HEK293 (cell line): ENCODE measurements around the gene TIMM17A.

ENCODE experiments used
- GLIS2 ChIP-seq: fragments of 450-650 bp; formaldehyde crosslinking; IDR thresholded peaks from 2 replicates; pipeline ENCODE4 v1.5.1; 2016; ENCODE audit warnings: missing biosample characterization, missing genetic modification characterization
- KLF9 ChIP-seq: fragments of 450-650 bp; formaldehyde crosslinking; IDR thresholded peaks from 2 replicates; pipeline ENCODE4 v1.5.1; 2016; ENCODE audit warnings: missing biosample characterization, missing genetic modification characterization, low read depth
- REPIN1 ChIP-seq: fragments of 450-650 bp; formaldehyde crosslinking; IDR thresholded peaks from 2 replicates; pipeline ENCODE4 v1.5.1; 2017; ENCODE audit warnings: missing biosample characterization, missing genetic modification characterization, low read depth
- SP2 ChIP-seq: fragments of 450-650 bp; formaldehyde crosslinking; IDR thresholded peaks from 2 replicates; pipeline ENCODE4 v1.5.1; 2016; ENCODE audit warnings: missing biosample characterization, missing genetic modification characterization
- ZBTB7A ChIP-seq: fragments of 450-650 bp; formaldehyde crosslinking; IDR thresholded peaks from 2 replicates; pipeline ENCODE4 v1.5.1; 2016; ENCODE audit warnings: low read depth, missing biosample characterization, missing genetic modification characterization
- ZFHX2 ChIP-seq: fragments of 450-650 bp; formaldehyde crosslinking; conservative IDR thresholded peaks from 2 replicates; pipeline ENCODE4 v1.5.1; 2016; ENCODE audit warnings: missing biosample characterization, missing genetic modification characterization
- ZFP3 ChIP-seq: fragments of 450-650 bp; formaldehyde crosslinking; IDR thresholded peaks from 2 replicates; pipeline ENCODE4 v1.5.1; 2016; ENCODE audit warnings: low read depth, missing biosample characterization, missing genetic modification characterization
- ZNF169 ChIP-seq: fragments of 450-650 bp; formaldehyde crosslinking; IDR thresholded peaks from 2 replicates; pipeline ENCODE4 v1.5.1; 2016; ENCODE audit warnings: missing biosample characterization, missing genetic modification characterization
- ZNF2 ChIP-seq: fragments of 450-650 bp; formaldehyde crosslinking; IDR thresholded peaks from 2 replicates; pipeline ENCODE4 v1.5.1; 2016; ENCODE audit warnings: missing biosample characterization, missing genetic modification characterization
- ZNF24 ChIP-seq: fragments of 450-650 bp; formaldehyde crosslinking; IDR thresholded peaks from 2 replicates; pipeline ENCODE4 v1.5.1; 2016; ENCODE audit warnings: missing biosample characterization, missing genetic modification characterization
- ZNF274 ChIP-seq, 2 experiments: fragments of 200-500 bp in 1 of 2; fragments of 450-650 bp in 1 of 2; sonication (Bioruptor generic) in 1 of 2; formaldehyde crosslinking in 1 of 2; IDR thresholded peaks; 2 replicates each; pipeline versions ENCODE4 v1.5.1 to v1.6.1; 2014 to 2016; ENCODE audit warnings: borderline replicate concordance in 1 of 2, inconsistent platforms in 1 of 2, low read length in 1 of 2, missing biosample characterization in 1 of 2, missing genetic modification characterization in 1 of 2
- ZNF335 ChIP-seq: fragments of 450-650 bp; formaldehyde crosslinking; conservative IDR thresholded peaks from 2 replicates; pipeline ENCODE4 v1.5.1; 2016; ENCODE audit warnings: missing biosample characterization, missing genetic modification characterization
- ZNF391 ChIP-seq: fragments of 450-650 bp; formaldehyde crosslinking; IDR thresholded peaks from 2 replicates; pipeline ENCODE4 v1.5.1; 2016; ENCODE audit warnings: low read depth, missing biosample characterization, missing genetic modification characterization, borderline replicate concordance
- ZNF560 ChIP-seq: fragments of 450-650 bp; formaldehyde crosslinking; IDR thresholded peaks from 2 replicates; pipeline ENCODE4 v1.5.1; 2017; ENCODE audit warnings: missing biosample characterization, missing genetic modification characterization, borderline replicate concordance
- ZNF629 ChIP-seq: fragments of 450-650 bp; formaldehyde crosslinking; IDR thresholded peaks from 2 replicates; pipeline ENCODE4 v1.5.1; 2017; ENCODE audit warnings: missing biosample characterization, missing genetic modification characterization
- ZNF670 ChIP-seq: fragments of 450-650 bp; formaldehyde crosslinking; IDR thresholded peaks from 2 replicates; pipeline ENCODE4 v1.5.1; 2016; ENCODE audit warnings: missing biosample characterization, missing genetic modification characterization, low read depth
- ZNF776 ChIP-seq: fragments of 450-650 bp; formaldehyde crosslinking; IDR thresholded peaks from 2 replicates; pipeline ENCODE4 v1.5.0; 2017; ENCODE audit warnings: missing biosample characterization, missing genetic modification characterization, borderline replicate concordance
- ZNF792 ChIP-seq: fragments of 450-650 bp; formaldehyde crosslinking; IDR thresholded peaks from 2 replicates; pipeline ENCODE4 v1.5.1; 2016; ENCODE audit warnings: missing biosample characterization, missing genetic modification characterization
- TF ChIP-seq, protein P1 (sequence below): fragments of 450-650 bp; formaldehyde crosslinking; IDR thresholded peaks from 2 replicates; pipeline ENCODE4 v1.5.1; 2016; ENCODE audit warnings: missing biosample characterization, missing genetic modification characterization
- TF ChIP-seq, protein P2 (sequence below): fragments of 450-650 bp; formaldehyde crosslinking; IDR thresholded peaks from 2 replicates; pipeline ENCODE4 v1.5.1; 2016; ENCODE audit warnings: missing biosample characterization, missing genetic modification characterization
- TF ChIP-seq, protein P3 (sequence below): fragments of 450-650 bp; formaldehyde crosslinking; IDR thresholded peaks from 2 replicates; pipeline ENCODE4 v1.5.1; 2016; ENCODE audit warnings: missing biosample characterization, missing genetic modification characterization
- TF ChIP-seq, protein P4 (sequence below): fragments of 450-650 bp; formaldehyde crosslinking; IDR thresholded peaks from 2 replicates; pipeline ENCODE4 v1.5.1; 2016; ENCODE audit warnings: missing biosample characterization, missing genetic modification characterization
- TF ChIP-seq, protein P5 (sequence below): fragments of 450-650 bp; formaldehyde crosslinking; IDR thresholded peaks from 2 replicates; pipeline ENCODE4 v1.5.1; 2016; ENCODE audit warnings: missing biosample characterization, missing genetic modification characterization
- TF ChIP-seq, protein P6 (sequence below): fragments of 450-650 bp; formaldehyde crosslinking; IDR thresholded peaks from 2 replicates; pipeline ENCODE4 v1.5.1; 2016; ENCODE audit warnings: missing biosample characterization, missing genetic modification characterization

Gene TIMM17A

DNA sequence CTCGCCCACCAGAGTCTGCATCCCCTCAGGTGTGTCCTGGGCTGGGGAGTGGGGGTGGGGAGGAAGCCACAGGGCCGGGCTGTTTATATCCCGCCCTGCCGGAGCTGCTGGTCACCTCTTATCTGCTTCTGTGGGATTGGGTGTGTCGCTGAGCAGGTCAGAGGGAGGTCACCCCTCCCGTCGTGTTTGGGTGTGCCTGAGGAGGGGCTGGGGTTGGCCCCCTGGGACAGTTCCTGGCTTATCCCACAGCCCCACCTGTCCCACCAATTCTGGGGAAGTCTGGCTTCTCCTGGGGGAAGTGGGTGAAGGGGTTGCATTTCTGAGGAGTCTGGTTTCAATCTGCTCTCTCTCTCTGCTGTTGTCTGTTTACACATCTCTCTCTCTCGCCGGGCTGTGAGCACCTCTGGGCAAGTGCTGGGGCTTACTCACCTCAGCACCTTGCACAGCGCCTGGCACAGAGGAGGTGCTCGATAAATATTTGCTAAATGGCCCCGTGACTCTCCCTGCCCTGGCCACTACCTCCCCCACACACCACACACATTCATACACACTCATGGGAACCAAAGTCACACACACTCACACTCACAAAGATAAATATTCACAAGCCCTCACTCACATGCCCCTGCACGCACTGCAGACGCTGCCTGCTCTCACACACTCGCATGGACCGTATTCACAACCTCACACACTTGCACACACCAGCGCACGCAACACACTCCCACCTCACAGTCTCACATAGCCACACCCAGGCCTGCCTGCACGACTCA, 63.3 kb downstream of the TIMM17A start (continued):
- TF ChIP-seq ZNF274 (IDR thresholded peaks at IDR 0.05; ENCODE audit: low read length) (no peak), ZNF274 (tag by site-specific recombination; IDR thresholded peaks at IDR 0.05; ENCODE audit: borderline replicate concordance) (no peak), ZBTB7A (tag by site-specific recombination) (no peak), ZFHX2 (tag by site-specific recombination) (peak; percentile 64), ZNF335 (peak; percentile 52), ZNF670 (tag by site-specific recombination) (no peak), KLF9 (tag by site-specific recombination) (no peak; the same call in 1 of the 2 replicates), ZFP3 (tag by site-specific recombination) (no peak), ZNF792 (tag by site-specific recombination) (0 out of 2 replicates have a peak, but pooled peaks have one; percentile 38), SP2 (tag by site-specific recombination) (peak; percentile 22; the same call in 1 of the 2 replicates), REPIN1 (tag by site-specific recombination) (no peak), ZNF2 (tag by site-specific recombination) (peak; percentile 68; the same call in 1 of the 2 replicates), ZNF560 (no peak), ZNF169 (no peak), ZNF391 (no peak), ZNF629 (tag by site-specific recombination) (no peak), ZNF24 (tag by site-specific recombination) (0 out of 2 replicates have a peak, but pooled peaks have one; percentile 14), ZNF776 (no peak), GLIS2 (peak; percentile 42)
- TF ChIP-seq, protein P1, sequence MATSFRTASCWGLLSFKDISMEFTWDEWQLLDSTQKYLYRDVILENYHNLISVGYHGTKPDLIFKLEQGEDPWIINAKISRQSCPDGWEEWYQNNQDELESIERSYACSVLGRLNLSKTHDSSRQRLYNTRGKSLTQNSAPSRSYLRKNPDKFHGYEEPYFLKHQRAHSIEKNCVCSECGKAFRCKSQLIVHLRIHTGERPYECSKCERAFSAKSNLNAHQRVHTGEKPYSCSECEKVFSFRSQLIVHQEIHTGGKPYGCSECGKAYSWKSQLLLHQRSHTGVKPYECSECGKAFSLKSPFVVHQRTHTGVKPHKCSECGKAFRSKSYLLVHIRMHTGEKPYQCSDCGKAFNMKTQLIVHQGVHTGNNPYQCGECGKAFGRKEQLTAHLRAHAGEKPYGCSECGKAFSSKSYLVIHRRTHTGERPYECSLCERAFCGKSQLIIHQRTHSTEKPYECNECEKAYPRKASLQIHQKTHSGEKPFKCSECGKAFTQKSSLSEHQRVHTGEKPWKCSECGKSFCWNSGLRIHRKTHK, result no peak
- TF ChIP-seq, protein P2, sequence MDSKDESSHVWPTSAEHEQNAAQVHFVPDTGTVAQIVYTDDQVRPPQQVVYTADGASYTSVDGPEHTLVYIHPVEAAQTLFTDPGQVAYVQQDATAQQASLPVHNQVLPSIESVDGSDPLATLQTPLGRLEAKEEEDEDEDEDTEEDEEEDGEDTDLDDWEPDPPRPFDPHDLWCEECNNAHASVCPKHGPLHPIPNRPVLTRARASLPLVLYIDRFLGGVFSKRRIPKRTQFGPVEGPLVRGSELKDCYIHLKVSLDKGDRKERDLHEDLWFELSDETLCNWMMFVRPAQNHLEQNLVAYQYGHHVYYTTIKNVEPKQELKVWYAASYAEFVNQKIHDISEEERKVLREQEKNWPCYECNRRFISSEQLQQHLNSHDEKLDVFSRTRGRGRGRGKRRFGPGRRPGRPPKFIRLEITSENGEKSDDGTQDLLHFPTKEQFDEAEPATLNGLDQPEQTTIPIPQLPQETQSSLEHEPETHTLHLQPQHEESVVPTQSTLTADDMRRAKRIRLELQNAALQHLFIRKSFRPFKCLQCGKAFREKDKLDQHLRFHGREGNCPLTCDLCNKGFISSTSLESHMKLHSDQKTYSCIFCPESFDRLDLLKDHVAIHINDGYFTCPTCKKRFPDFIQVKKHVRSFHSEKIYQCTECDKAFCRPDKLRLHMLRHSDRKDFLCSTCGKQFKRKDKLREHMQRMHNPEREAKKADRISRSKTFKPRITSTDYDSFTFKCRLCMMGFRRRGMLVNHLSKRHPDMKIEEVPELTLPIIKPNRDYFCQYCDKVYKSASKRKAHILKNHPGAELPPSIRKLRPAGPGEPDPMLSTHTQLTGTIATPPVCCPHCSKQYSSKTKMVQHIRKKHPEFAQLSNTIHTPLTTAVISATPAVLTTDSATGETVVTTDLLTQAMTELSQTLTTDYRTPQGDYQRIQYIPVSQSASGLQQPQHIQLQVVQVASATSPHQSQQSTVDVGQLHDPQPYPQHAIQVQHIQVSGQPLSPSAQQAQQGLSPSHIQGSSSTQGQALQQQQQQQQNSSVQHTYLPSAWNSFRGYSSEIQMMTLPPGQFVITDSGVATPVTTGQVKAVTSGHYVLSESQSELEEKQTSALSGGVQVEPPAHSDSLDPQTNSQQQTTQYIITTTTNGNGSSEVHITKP (tag by site-specific recombination), result 0 out of 2 replicates have a peak, but pooled peaks have one; percentile 28
- TF ChIP-seq, protein P3, sequence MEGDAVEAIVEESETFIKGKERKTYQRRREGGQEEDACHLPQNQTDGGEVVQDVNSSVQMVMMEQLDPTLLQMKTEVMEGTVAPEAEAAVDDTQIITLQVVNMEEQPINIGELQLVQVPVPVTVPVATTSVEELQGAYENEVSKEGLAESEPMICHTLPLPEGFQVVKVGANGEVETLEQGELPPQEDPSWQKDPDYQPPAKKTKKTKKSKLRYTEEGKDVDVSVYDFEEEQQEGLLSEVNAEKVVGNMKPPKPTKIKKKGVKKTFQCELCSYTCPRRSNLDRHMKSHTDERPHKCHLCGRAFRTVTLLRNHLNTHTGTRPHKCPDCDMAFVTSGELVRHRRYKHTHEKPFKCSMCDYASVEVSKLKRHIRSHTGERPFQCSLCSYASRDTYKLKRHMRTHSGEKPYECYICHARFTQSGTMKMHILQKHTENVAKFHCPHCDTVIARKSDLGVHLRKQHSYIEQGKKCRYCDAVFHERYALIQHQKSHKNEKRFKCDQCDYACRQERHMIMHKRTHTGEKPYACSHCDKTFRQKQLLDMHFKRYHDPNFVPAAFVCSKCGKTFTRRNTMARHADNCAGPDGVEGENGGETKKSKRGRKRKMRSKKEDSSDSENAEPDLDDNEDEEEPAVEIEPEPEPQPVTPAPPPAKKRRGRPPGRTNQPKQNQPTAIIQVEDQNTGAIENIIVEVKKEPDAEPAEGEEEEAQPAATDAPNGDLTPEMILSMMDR (tag by site-specific recombination), result no peak
- TF ChIP-seq, protein P4, sequence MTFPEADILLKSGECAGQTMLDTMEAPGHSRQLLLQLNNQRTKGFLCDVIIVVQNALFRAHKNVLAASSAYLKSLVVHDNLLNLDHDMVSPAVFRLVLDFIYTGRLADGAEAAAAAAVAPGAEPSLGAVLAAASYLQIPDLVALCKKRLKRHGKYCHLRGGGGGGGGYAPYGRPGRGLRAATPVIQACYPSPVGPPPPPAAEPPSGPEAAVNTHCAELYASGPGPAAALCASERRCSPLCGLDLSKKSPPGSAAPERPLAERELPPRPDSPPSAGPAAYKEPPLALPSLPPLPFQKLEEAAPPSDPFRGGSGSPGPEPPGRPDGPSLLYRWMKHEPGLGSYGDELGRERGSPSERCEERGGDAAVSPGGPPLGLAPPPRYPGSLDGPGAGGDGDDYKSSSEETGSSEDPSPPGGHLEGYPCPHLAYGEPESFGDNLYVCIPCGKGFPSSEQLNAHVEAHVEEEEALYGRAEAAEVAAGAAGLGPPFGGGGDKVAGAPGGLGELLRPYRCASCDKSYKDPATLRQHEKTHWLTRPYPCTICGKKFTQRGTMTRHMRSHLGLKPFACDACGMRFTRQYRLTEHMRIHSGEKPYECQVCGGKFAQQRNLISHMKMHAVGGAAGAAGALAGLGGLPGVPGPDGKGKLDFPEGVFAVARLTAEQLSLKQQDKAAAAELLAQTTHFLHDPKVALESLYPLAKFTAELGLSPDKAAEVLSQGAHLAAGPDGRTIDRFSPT, result no peak
- TF ChIP-seq, protein P5, sequence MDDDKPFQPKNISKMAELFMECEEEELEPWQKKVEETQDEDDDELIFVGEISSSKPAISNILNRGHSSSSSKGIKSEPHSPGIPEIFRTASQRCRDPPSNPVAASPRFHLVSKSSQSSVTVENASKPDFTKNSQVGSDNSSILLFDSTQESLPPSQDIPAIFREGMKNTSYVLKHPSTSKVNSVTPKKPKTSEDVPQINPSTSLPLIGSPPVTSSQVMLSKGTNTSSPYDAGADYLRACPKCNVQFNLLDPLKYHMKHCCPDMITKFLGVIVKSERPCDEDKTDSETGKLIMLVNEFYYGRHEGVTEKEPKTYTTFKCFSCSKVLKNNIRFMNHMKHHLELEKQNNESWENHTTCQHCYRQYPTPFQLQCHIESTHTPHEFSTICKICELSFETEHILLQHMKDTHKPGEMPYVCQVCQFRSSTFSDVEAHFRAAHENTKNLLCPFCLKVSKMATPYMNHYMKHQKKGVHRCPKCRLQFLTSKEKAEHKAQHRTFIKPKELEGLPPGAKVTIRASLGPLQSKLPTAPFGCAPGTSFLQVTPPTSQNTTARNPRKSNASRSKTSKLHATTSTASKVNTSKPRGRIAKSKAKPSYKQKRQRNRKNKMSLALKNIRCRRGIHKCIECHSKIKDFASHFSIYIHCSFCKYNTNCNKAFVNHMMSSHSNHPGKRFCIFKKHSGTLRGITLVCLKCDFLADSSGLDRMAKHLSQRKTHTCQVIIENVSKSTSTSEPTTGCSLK (tag by site-specific recombination), result no peak
- TF ChIP-seq, protein P6, sequence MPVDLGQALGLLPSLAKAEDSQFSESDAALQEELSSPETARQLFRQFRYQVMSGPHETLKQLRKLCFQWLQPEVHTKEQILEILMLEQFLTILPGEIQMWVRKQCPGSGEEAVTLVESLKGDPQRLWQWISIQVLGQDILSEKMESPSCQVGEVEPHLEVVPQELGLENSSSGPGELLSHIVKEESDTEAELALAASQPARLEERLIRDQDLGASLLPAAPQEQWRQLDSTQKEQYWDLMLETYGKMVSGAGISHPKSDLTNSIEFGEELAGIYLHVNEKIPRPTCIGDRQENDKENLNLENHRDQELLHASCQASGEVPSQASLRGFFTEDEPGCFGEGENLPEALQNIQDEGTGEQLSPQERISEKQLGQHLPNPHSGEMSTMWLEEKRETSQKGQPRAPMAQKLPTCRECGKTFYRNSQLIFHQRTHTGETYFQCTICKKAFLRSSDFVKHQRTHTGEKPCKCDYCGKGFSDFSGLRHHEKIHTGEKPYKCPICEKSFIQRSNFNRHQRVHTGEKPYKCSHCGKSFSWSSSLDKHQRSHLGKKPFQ (tag by site-specific recombination), result peak; percentile 92
